A549 (cell line): ENCODE data around the gene ZNF423. TPM values are rescaled to one million over a fixed set of nuclear protein-coding genes. Genes with fewer than 3 reads are reported as not detected.

Experiments
- ATAC-seq, 2 experiments: fragments of 200-7000 bp in 1 of 2; fragments of >200 bp in 1 of 2; cut with Nextera tagmentation in 1 of 2; cut with Tn5 transposase in 1 of 2; 3 replicates each; pipeline versions ENCODE4 v1.8.0 to v1.9.1; 2018 to 2020; ENCODE audit warnings: mild to moderate bottlenecking in 1 of 2, moderate library complexity in 1 of 2
- CTCF ChIA-PET: fragments of 300-600 bp; sonication (Branson Sonifier 250); formaldehyde crosslinking; extraction: SDS; loops from one replicate; lab custom pipeline; 2021; ENCODE audit warnings: antibody characterized with exemption, inconsistent platforms; lab: Yijun Ruan, JAX
- POLR2A ChIA-PET: fragments of 350-600 bp; formaldehyde crosslinking; extraction: SDS; loops from one replicate; lab custom pipeline; 2021; ENCODE audit warnings: antibody characterized with exemption, inconsistent platforms; lab: Yijun Ruan, JAX
- DNase-seq, 2 experiments: peaks; one replicate each; pipeline versions ENCODE4 v3.0.0 to v3.0.0-alpha.2; 2011 to 2016; ENCODE audit warnings: low read depth in 1 of 2, low spot score in 1 of 2
- FAIRE-seq: peaks from 2 replicates; lab custom pipeline; 2011; peaks lifted over from hg19 to GRCh38; lab: Jason Lieb, UNC
- H3K27ac ChIP-seq, 2 experiments: fragments of >200 bp; sonication (Bioruptor Twin); formaldehyde crosslinking; 3 replicates each; pipeline ENCODE4 v1.5.1; 2016 to 2017
- H3K4me1 ChIP-seq: fragments of >200 bp; sonication (Bioruptor Twin); formaldehyde crosslinking; 3 replicates; pipeline ENCODE4 v1.6.1; 2016
- H3K4me2 ChIP-seq: fragments of >200 bp; sonication (Bioruptor Twin); formaldehyde crosslinking; 3 replicates; pipeline ENCODE4 v1.6.1; 2016
- H3K4me3 ChIP-seq: fragments of >200 bp; sonication (Bioruptor Twin); formaldehyde crosslinking; 3 replicates; pipeline ENCODE4 v1.5.1; 2016
- H3K9me3 ChIP-seq: fragments of >200 bp; sonication (Bioruptor Twin); formaldehyde crosslinking; 3 replicates; pipeline ENCODE4 v1.6.1; 2016
- EHF ChIP-seq: fragments of 250-450 bp; sonication (Bioruptor Pico); IDR thresholded peaks from 2 replicates; pipeline ENCODE4 v1.5.0; 2020; ENCODE audit warnings: mild to moderate bottlenecking
- EHMT2 ChIP-seq: fragments of 200-600 bp; sonication (generic); IDR thresholded peaks from 2 replicates; pipeline ENCODE4 v1.6.1; 2016; ENCODE audit warnings: antibody characterized with exemption, low read depth, mild to moderate bottlenecking, moderate library complexity
- EP300 ChIP-seq, 2 experiments: fragments of >200 bp; sonication (Bioruptor Twin); formaldehyde crosslinking; IDR thresholded peaks; 2 replicates in 1 of 2; 3 replicates in 1 of 2; pipeline ENCODE4 v1.6.1; 2016 to 2017
- ESRRA ChIP-seq: fragments of 150-350 bp; IDR thresholded peaks from 2 replicates; pipeline ENCODE4 v1.6.1; 2014; ENCODE audit warnings: mild to moderate bottlenecking, low read length, borderline replicate concordance
- FOSB ChIP-seq: fragments of 250-450 bp; sonication (Bioruptor Pico); IDR thresholded peaks from 2 replicates; pipeline ENCODE4 v1.5.0; 2020; ENCODE audit warnings: mild to moderate bottlenecking, moderate library complexity
- GATA3 ChIP-seq: IDR thresholded peaks from 2 replicates; pipeline ENCODE4 v1.6.1; 2012; ENCODE audit warnings: borderline replicate concordance
- HEYL ChIP-seq: fragments of 250-450 bp; sonication (Bioruptor Pico); IDR thresholded peaks from 2 replicates; pipeline ENCODE4 v1.8.0; 2021; ENCODE audit warnings: mild to moderate bottlenecking, moderate library complexity
- JUN ChIP-seq, 2 experiments: fragments of >200 bp; sonication (Bioruptor Twin); formaldehyde crosslinking; IDR thresholded peaks; 2 replicates in 1 of 2; 3 replicates in 1 of 2; pipeline ENCODE4 v1.6.1; 2016 to 2017
- MAZ ChIP-seq: fragments of 150-350 bp; IDR thresholded peaks from 2 replicates; pipeline ENCODE4 v1.6.1; 2014; ENCODE audit warnings: antibody characterized with exemption, low read depth, low read length, borderline replicate concordance
- NPAS2 ChIP-seq: fragments of 250-450 bp; sonication (Bioruptor Pico); IDR thresholded peaks from 2 replicates; pipeline ENCODE4 v1.8.0; 2022; ENCODE audit warnings: mild to moderate bottlenecking, moderate library complexity, borderline replicate concordance
- RCOR1 ChIP-seq: fragments of 150-350 bp; IDR thresholded peaks from 2 replicates; pipeline ENCODE4 v1.6.1; 2014; ENCODE audit warnings: antibody characterized with exemption, low read length, low read depth
- TFCP2L1 ChIP-seq: fragments of 250-450 bp; sonication (Bioruptor Pico); IDR thresholded peaks from 2 replicates; pipeline ENCODE4 v1.5.0; 2021; ENCODE audit warnings: mild to moderate bottlenecking
- ZC3H11A ChIP-seq: fragments of 450-650 bp; IDR thresholded peaks from 2 replicates; pipeline ENCODE4 v1.6.1; 2014; ENCODE audit warnings: antibody characterized with exemption, mild to moderate bottlenecking
- WGBS: methylation state at CpG from one replicate; pipeline ENCODE4 v1.1.6; 2017; ENCODE audit errors: missing lambda C conversion rate; 5-methylcytosine and 5-hydroxymethylcytosine counted together
- polyA plus RNA-seq, 4 experiments: library from polyadenylated mRNA; depleted of rRNA in 3 of 4; stranded (reverse); fragments of >200 nt; fragmentation: RNase III in 1 of 4; extraction: RNeasy Plus Mini Kit Qiagen cat#74134 plus additional on column Dnase treatment in 1 of 4; gene quantifications; 2 replicates in 3 of 4; 3 replicates in 1 of 4; pipeline ENCODE4 v1.2.3, GENCODE V29; 2011 to 2017
- TF ChIP-seq, protein P1 (sequence below): fragments of 250-450 bp; sonication (Bioruptor Pico); IDR thresholded peaks from 2 replicates; pipeline ENCODE4 v1.5.0; 2020; ENCODE audit warnings: low read depth, mild to moderate bottlenecking, moderate library complexity
- TF ChIP-seq, protein P2 (sequence below): IDR thresholded peaks from 2 replicates; pipeline ENCODE4 v1.6.1; 2012
- TF ChIP-seq, protein P3 (sequence below): fragments of 150-350 bp; IDR thresholded peaks from 2 replicates; pipeline ENCODE4 v1.6.1; 2014; ENCODE audit warnings: low read depth, mild to moderate bottlenecking, low read length
- TF ChIP-seq, protein P4 (sequence below): fragments of >200 bp; sonication (Bioruptor Twin); formaldehyde crosslinking; IDR thresholded peaks from 3 replicates; pipeline ENCODE4 v1.5.1; 2016

ZNF423 gene
- polyA plus RNA-seq, 2 of the 4 experiments (the other 2 are of a cell fraction): 0.04 to 0.10 TPM

DNA sequence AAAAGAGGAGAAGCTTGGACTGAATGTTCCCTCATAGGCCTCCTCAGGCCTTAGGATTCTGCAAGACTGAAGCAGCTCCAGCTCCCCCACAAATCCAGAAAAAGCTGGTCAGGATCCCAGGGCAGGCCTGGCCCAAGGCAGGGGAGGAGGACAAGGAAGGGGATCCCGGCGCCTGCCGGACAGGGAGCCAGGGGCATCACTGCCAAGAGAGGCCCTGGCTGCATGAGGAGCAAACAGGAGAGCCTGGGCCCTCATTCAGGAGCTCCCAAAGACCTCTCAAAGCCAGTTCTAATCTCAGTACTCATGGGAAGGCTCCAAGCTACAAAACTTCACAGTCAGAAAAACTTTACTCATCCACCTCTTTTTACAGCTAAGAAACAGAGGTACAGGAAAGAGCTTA, 67.3 kb downstream of the ZNF423 start:
- FAIRE-seq (no peak), DNase-seq (no peak), ATAC-seq (no peak)
- CTCF ChIA-PET: no interaction called here
- H3K4me3 ChIP-seq: no peak overlapping the region
- no peaks in the 10 kb centered on the region for H3K4me1 ChIP-seq
- WGBS: 79% methylated on average over 3 of the region's 3 CpGs
- H3K4me2 ChIP-seq: no peak overlapping the region
- no peaks in the 10 kb centered on the region for H3K9me3 ChIP-seq
- POLR2A ChIA-PET: no interaction called here
- TF ChIP-seq ZC3H11A: no peak
- TF ChIP-seq NPAS2 (CRISPR knock-in tag): no peak
- TF ChIP-seq, protein P1, sequence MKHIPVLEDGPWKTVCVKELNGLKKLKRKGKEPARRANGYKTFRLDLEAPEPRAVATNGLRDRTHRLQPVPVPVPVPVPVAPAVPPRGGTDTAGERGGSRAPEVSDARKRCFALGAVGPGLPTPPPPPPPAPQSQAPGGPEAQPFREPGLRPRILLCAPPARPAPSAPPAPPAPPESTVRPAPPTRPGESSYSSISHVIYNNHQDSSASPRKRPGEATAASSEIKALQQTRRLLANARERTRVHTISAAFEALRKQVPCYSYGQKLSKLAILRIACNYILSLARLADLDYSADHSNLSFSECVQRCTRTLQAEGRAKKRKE (CRISPR knock-in tag): no peak
- TF ChIP-seq RCOR1: no peak
- TF ChIP-seq FOSB: no peak
- no peak for TF ChIP-seq EHMT2
- H3K27ac ChIP-seq: no peak overlapping the region

DNA sequence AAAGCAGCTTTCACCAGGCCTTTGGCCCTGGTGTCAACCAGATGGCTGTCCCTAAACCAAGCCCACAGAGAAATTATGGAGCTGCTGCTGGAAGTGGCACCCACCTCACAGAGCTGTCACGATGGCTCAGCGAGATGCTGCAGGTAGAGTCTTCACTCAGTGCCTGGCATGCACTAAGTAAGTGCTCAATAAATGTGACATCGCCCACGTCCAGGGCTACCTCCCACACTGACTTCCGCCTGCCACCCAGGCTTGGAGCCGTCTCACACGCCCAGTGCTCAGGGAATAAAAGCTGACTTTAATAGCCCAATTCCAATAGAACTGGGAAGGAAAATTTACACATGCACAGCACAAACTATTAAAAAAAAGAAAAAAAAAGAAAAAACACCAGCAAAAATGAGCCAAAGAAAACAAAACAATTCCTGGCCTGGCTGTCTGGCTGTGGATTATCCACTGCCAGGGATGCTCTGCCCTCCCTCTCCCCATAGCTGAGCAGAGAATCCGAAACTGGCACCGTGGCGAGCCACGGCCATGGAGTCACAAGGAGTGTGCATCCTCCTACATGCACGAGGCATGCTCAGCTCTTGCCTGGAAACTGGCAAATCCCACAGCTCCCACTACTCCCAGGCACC, 68.9 kb downstream of the ZNF423 start:
- FAIRE-seq: no peak
- H3K27ac ChIP-seq: no peak overlapping the region
- DNase-seq: no peak
- CTCF ChIA-PET: interaction anchor here (0.6 kb wide), 1 partner anchor 171 kb away, joined by 3 read pairs; no protein-coding TSS in a partner anchor
- H3K4me3 ChIP-seq: no peak overlapping the region
- H3K9me3 ChIP-seq: no peaks in the 10 kb centered on the region
- no peak overlapping the region for H3K4me2 ChIP-seq
- POLR2A ChIA-PET: no interaction called here
- no peak for ATAC-seq
- WGBS: 41% methylated on average over 12 of the region's 12 CpGs
- TF ChIP-seq EHF: no peak
- TF ChIP-seq EP300 (IDR thresholded peaks at IDR 0.05): no peak
- no peaks in the 10 kb centered on the region for H3K4me1 ChIP-seq

DNA sequence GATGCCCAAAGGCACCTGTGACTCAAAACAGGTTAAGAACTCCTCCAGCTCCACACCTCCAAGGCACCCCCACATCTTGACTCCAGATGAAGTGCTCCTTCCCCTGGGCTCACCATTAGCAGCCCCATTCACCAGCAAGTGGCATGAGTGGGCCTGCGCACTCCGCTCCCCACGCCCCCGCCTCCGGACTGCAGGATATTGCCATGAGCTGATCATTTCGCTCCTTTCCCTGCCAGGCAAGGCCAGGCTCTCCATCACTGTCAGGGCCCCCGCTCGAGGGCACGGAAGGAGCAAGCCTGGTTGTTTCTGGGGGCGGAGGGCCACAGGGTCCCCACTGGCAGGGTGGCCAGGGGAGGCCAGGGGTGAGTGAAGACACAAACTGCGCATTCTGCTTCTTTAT, 69.9 kb downstream of the ZNF423 start:
- no peak overlapping the region for H3K4me3 ChIP-seq
- ChIA-PET POLR2A (no interaction called here), CTCF (no interaction called here)
- H3K4me1 ChIP-seq: no peaks in the 10 kb centered on the region
- no peak for TF ChIP-seq TFCP2L1 (CRISPR knock-in tag)
- TF ChIP-seq, protein P2, sequence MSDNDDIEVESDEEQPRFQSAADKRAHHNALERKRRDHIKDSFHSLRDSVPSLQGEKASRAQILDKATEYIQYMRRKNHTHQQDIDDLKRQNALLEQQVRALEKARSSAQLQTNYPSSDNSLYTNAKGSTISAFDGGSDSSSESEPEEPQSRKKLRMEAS: no peak
- TF ChIP-seq GATA3: no peak
- TF ChIP-seq ESRRA: no peak
- TF ChIP-seq HEYL (CRISPR knock-in tag): no peak
- TF ChIP-seq JUN (IDR thresholded peaks at IDR 0.05): no peak
- TF ChIP-seq EHF: no peak
- TF ChIP-seq MAZ: no peak
- TF ChIP-seq, protein P3, sequence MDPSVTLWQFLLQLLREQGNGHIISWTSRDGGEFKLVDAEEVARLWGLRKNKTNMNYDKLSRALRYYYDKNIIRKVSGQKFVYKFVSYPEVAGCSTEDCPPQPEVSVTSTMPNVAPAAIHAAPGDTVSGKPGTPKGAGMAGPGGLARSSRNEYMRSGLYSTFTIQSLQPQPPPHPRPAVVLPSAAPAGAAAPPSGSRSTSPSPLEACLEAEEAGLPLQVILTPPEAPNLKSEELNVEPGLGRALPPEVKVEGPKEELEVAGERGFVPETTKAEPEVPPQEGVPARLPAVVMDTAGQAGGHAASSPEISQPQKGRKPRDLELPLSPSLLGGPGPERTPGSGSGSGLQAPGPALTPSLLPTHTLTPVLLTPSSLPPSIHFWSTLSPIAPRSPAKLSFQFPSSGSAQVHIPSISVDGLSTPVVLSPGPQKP: no peak
- TF ChIP-seq, protein P4, sequence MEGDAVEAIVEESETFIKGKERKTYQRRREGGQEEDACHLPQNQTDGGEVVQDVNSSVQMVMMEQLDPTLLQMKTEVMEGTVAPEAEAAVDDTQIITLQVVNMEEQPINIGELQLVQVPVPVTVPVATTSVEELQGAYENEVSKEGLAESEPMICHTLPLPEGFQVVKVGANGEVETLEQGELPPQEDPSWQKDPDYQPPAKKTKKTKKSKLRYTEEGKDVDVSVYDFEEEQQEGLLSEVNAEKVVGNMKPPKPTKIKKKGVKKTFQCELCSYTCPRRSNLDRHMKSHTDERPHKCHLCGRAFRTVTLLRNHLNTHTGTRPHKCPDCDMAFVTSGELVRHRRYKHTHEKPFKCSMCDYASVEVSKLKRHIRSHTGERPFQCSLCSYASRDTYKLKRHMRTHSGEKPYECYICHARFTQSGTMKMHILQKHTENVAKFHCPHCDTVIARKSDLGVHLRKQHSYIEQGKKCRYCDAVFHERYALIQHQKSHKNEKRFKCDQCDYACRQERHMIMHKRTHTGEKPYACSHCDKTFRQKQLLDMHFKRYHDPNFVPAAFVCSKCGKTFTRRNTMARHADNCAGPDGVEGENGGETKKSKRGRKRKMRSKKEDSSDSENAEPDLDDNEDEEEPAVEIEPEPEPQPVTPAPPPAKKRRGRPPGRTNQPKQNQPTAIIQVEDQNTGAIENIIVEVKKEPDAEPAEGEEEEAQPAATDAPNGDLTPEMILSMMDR: no peak
- no peak for DNase-seq
- no peak for ATAC-seq
- no peak overlapping the region for H3K4me2 ChIP-seq
- 54% methylated on average over 11 of the region's 11 CpGs for WGBS
- H3K27ac ChIP-seq: no peak overlapping the region
- H3K9me3 ChIP-seq: no peaks in the 10 kb centered on the region
- FAIRE-seq: no peak
